WERI-Rb-1 (cell line): ENCODE measurements around the gene MIB1.

ENCODE experiments used
- DNase-seq: peaks from one replicate; pipeline ENCODE4 v3.0.0-alpha.2; 2020
- H3K27ac ChIP-seq: fragments of 250-450 bp; sonication (Bioruptor Pico); 2 replicates; pipeline ENCODE4 v1.5.1; 2020; ENCODE audit warnings: mild to moderate bottlenecking, moderate library complexity
- H3K27me3 ChIP-seq: fragments of 250-450 bp; sonication (Bioruptor Pico); 2 replicates; pipeline ENCODE4 v1.5.1; 2021; ENCODE audit warnings: mild to moderate bottlenecking, low read depth, moderate library complexity; ENCODE audit not compliant: insufficient read depth, severe bottlenecking
- H3K36me3 ChIP-seq: fragments of 250-450 bp; sonication (Bioruptor Pico); 2 replicates; pipeline ENCODE4 v1.5.1; 2020; ENCODE audit warnings: mild to moderate bottlenecking, moderate library complexity
- H3K4me3 ChIP-seq: 2 replicates; pipeline ENCODE4 v1.5.1; 2011; ENCODE audit warnings: low read depth, mild to moderate bottlenecking, control low read depth, low read length
- H3K9me3 ChIP-seq: fragments of 250-450 bp; sonication (Bioruptor Pico); 2 replicates; pipeline ENCODE4 v1.5.1; 2021; ENCODE audit warnings: mild to moderate bottlenecking, moderate library complexity; ENCODE audit not compliant: severe bottlenecking
- CTCF ChIP-seq: IDR thresholded peaks from 2 replicates; pipeline ENCODE4 v1.5.1; 2011; ENCODE audit warnings: low read depth, mild to moderate bottlenecking, control low read depth, inconsistent platforms, low read length

The MIB1 gene

GRCh38 chr18:21740538-21741311, at the start of gene MIB1:
Gene MIB1 (plus strand): TSS chr18:21740792. CDS start chr18:21741584, 792 bp downstream.
- Histone ChIP-seq H3K9me3 (peaks cover 3% of the 10 kb centered on the region), H3K4me3 (peak within 1 kb of the TSS; percentile 84), H3K36me3 (peaks cover 18% of the 10 kb centered on the region), H3K27me3 (no peaks in the 10 kb centered on the region), H3K27ac (peak within 1 kb of the TSS; percentile 99)
- TF ChIP-seq CTCF = no peak
- peak; percentile 99 for DNase-seq

GRCh38 chr18:21693322-21693721, 47.3 kb upstream of the MIB1 start:
- H3K36me3 ChIP-seq = no peaks in the 10 kb centered on the region; the same call in none of the 2 replicates

GRCh38 chr18:21700528-21701075, 40.0 kb upstream of the MIB1 start:
- Histone ChIP-seq H3K27ac (no peak overlapping the region), H3K4me3 (no peak overlapping the region), H3K9me3 (peaks cover 3% of the 10 kb centered on the region), H3K27me3 (no peaks in the 10 kb centered on the region), H3K36me3 (peaks cover 3% of the 10 kb centered on the region)
- DNase-seq = no peak
- TF ChIP-seq CTCF = no peak

More at GRCh38 chr18:21693322-21693721, 47.3 kb upstream of the MIB1 start:
- Histone ChIP-seq H3K27me3 (no peaks in the 10 kb centered on the region), H3K4me3 (no peak overlapping the region), H3K27ac (no peak overlapping the region), H3K9me3 (no peaks in the 10 kb centered on the region)
- no peak for DNase-seq
- TF ChIP-seq CTCF = no peak

- Histone ChIP-seq H3K27me3 (no peaks in the 10 kb centered on the region), H3K36me3 (peaks cover 3% of the 10 kb centered on the region), H3K27ac (no peak overlapping the region), H3K9me3 (peaks cover 10% of the 10 kb centered on the region), H3K4me3 (no peak overlapping the region)
- no peak for TF ChIP-seq CTCF
- no peak for DNase-seq
Measured at GRCh38 chr18:21701621-21702020, 39.0 kb upstream of the MIB1 start.

- Histone ChIP-seq H3K27ac (no peak overlapping the region), H3K4me3 (no peak overlapping the region), H3K27me3 (no peaks in the 10 kb centered on the region)
Measured at GRCh38 chr18:21702602-21703001, 38.0 kb upstream of the MIB1 start.

More at GRCh38 chr18:21702602-21703001, 38.0 kb upstream of the MIB1 start:
- TF ChIP-seq CTCF = no peak
- peaks cover 3% of the 10 kb centered on the region for H3K36me3 ChIP-seq
- H3K9me3 ChIP-seq = peaks cover 10% of the 10 kb centered on the region
- DNase-seq = no peak
